ENCODE data around the gene UBE2N. TPM values are rescaled to one million over a fixed set of nuclear protein-coding genes. Genes with fewer than 3 reads are reported as not detected.

Gene UBE2N
- 96.8 and 118 TPM in 2 replicates for total RNA-seq

GRCh38 chr12:93441617-93442410 lies at the start of gene UBE2N:
TSS of gene UBE2N (minus strand) at chr12:93441947. CDS start at chr12:93441884, 63 bp downstream.
- peak; percentile 96 for DNase-seq (ENCODE audit: low read depth in 2 of 2)

GRCh38 chr12:93484315-93484981 lies 42.7 kb upstream of the UBE2N start:
- no peak for DNase-seq (ENCODE audit: low read depth in 2 of 2)

- DNase-seq (ENCODE audit: low read depth in 2 of 2): no peak
These were observed 41.5 kb upstream of the UBE2N start for GRCh38 chr12:93483151-93483807.

- DNase-seq (ENCODE audit: low read depth in 2 of 2): no peak
These were observed 41.0 kb upstream of the UBE2N start for GRCh38 chr12:93482721-93483120.

- DNase-seq (ENCODE audit: low read depth in 2 of 2): no peak
These were observed 34.8 kb upstream of the UBE2N start for GRCh38 chr12:93476555-93476954.

GRCh38 chr12:93469386-93469785 lies 27.6 kb upstream of the UBE2N start:
- DNase-seq (ENCODE audit: low read depth in 2 of 2): no peak

- peak in 1 of 2 donors; percentile 19 for DNase-seq (ENCODE audit: low read depth in 2 of 2)
These were observed 26.2 kb upstream of the UBE2N start for GRCh38 chr12:93468008-93468371.

GRCh38 chr12:93467351-93468007 lies 25.7 kb upstream of the UBE2N start, which contains the start of gene MRPL42:
TSS of gene MRPL42 (plus strand) at chr12:93467514. CDS start at chr12:93469286, 1,772 bp downstream.
- DNase-seq (ENCODE audit: low read depth in 2 of 2): peak; percentile 89 to 91

- no peak for DNase-seq (ENCODE audit: low read depth in 2 of 2)
These were observed 25.0 kb upstream of the UBE2N start for GRCh38 chr12:93466625-93467350.

GRCh38 chr12:93465841-93466240 lies 24.1 kb upstream of the UBE2N start:
- DNase-seq (ENCODE audit: low read depth in 2 of 2): no peak

GRCh38 chr12:93461503-93461902 lies 19.8 kb upstream of the UBE2N start:
- no peak for DNase-seq (ENCODE audit: low read depth in 2 of 2)

GRCh38 chr12:93460902-93461301 lies 19.2 kb upstream of the UBE2N start:
- peak in 1 of 2 donors; percentile 25 for DNase-seq (ENCODE audit: low read depth in 2 of 2)

- DNase-seq (ENCODE audit: low read depth in 2 of 2): no peak
These were observed 18.3 kb upstream of the UBE2N start for GRCh38 chr12:93460003-93460402.

GRCh38 chr12:93459097-93459496 lies 17.4 kb upstream of the UBE2N start:
- no peak for DNase-seq (ENCODE audit: low read depth in 2 of 2)

GRCh38 chr12:93456077-93456476 lies 14.3 kb upstream of the UBE2N start:
- DNase-seq (ENCODE audit: low read depth in 2 of 2): no peak

- peak in 1 of 2 donors; percentile 69 for DNase-seq (ENCODE audit: low read depth in 2 of 2)
These were observed 11.9 kb upstream of the UBE2N start for GRCh38 chr12:93453633-93454032.

GRCh38 chr12:93451423-93452158 lies 9.8 kb upstream of the UBE2N start:
- DNase-seq (ENCODE audit: low read depth in 2 of 2): no peak

- no peak for DNase-seq (ENCODE audit: low read depth in 2 of 2)
These were observed 7.5 kb upstream of the UBE2N start for GRCh38 chr12:93449277-93449676.

- no peak for DNase-seq (ENCODE audit: low read depth in 2 of 2)
These were observed 7.0 kb upstream of the UBE2N start for GRCh38 chr12:93448796-93449195.

GRCh38 chr12:93447555-93448290 lies 6.0 kb upstream of the UBE2N start:
- DNase-seq (ENCODE audit: low read depth in 2 of 2): no peak

Measured in lung microvascular endothelial cell (primary cell).